Activated CD8-positive, alpha-beta T cell treated with anti-CD3 and anti-CD28 coated beads for 36 hours (primary cell): ENCODE results near the gene GNAI3. TPM values are rescaled to one million over a fixed set of nuclear protein-coding genes. Genes with fewer than 3 reads are reported as not detected.

Experiments used
- ATAC-seq: fragments of 200-7000 bp; cut with Tn5 transposase; one replicate; pipeline ENCODE4 v1.10.0; 2021; ENCODE audit warnings: mild to moderate bottlenecking, moderate library complexity
- CTCF ChIA-PET: fragments of 350-600 bp; sonication (Branson Sonifier 250); formaldehyde crosslinking; loops from one replicate; lab custom pipeline; 2021; ENCODE audit warnings: antibody characterized with exemption; lab: Charles Lee
- POLR2A ChIA-PET: fragments of 350-600 bp; sonication (Branson Sonifier 250); formaldehyde crosslinking; loops from one replicate; lab custom pipeline; 2021; ENCODE audit warnings: antibody characterized with exemption; lab: Charles Lee
- DNase-seq: peaks from one replicate; pipeline ENCODE4 v3.0.0-alpha.2; 2020
- H3K27ac Mint-ChIP-seq: one replicate; pipeline ENCODE4 v1.8.0; 2021; ENCODE audit warnings: mild to moderate bottlenecking, mixed read lengths
- H3K27me3 Mint-ChIP-seq: one replicate; pipeline ENCODE4 v1.8.0; 2021; ENCODE audit warnings: mixed read lengths
- H3K36me3 Mint-ChIP-seq: one replicate; pipeline ENCODE4 v1.8.0; 2021; ENCODE audit warnings: low read depth, mixed read lengths
- H3K4me1 Mint-ChIP-seq: one replicate; pipeline ENCODE4 v1.8.0; 2021; ENCODE audit warnings: low read depth, mixed read lengths
- H3K4me3 Mint-ChIP-seq: one replicate; pipeline ENCODE4 v1.8.0; 2021; ENCODE audit warnings: mild to moderate bottlenecking, moderate library complexity, mixed read lengths
- H3K9me3 Mint-ChIP-seq: one replicate; pipeline ENCODE4 v1.8.0; 2021; ENCODE audit warnings: mixed read lengths
- intact Hi-C: fragments of 100-400 bp; cut with micrococcal nuclease; formaldehyde crosslinking; loops from one replicate; pipeline ENCODE4 v1.10.0; 2022
- total RNA-seq, 2 experiments: library from RNA; stranded (reverse); gene quantifications; one replicate each; pipeline ENCODE4 v1.2.3, GENCODE V29; 2021
- TF ChIP-seq, protein P1 (sequence below): fragments of 200-600 bp; IDR thresholded peaks from one replicate; pipeline ENCODE4 v1.8.0; 2022; ENCODE audit warnings: antibody characterized with exemption, mild to moderate bottlenecking

The GNAI3 gene
- total RNA-seq, 2 experiments from 2014 or later = 7.5 to 7.7 TPM

DNA sequence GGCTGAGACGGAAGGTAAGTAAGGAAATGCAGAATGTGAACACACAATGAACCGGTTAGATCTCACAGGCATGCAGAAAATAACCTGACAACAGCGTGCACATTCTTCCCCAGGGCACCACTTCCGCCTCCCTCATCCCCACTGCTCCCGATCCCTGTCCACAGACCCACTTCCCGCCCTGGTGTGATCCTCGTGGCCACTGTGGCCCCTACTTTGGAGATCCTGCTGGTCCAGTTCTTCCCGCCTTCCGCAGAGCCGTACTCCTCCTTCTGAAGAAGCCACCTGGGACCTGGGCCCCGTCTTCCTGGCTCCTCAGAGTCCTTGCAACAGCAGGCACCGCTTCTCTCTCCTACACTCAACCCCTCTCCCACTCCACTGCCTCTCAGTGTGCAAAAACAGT lies 106.1 kb downstream of the GNAI3 start:
- Mint-ChIP-seq H3K4me1 (peaks cover 6% of the 10 kb centered on the region), H3K27me3 (peaks cover 2% of the 10 kb centered on the region), H3K4me3 (no peak overlapping the region), H3K27ac (no peak overlapping the region), H3K36me3 (no peaks in the 10 kb centered on the region), H3K9me3 (no peaks in the 10 kb centered on the region)
- DNase-seq = no peak
- TF ChIP-seq, protein P1, sequence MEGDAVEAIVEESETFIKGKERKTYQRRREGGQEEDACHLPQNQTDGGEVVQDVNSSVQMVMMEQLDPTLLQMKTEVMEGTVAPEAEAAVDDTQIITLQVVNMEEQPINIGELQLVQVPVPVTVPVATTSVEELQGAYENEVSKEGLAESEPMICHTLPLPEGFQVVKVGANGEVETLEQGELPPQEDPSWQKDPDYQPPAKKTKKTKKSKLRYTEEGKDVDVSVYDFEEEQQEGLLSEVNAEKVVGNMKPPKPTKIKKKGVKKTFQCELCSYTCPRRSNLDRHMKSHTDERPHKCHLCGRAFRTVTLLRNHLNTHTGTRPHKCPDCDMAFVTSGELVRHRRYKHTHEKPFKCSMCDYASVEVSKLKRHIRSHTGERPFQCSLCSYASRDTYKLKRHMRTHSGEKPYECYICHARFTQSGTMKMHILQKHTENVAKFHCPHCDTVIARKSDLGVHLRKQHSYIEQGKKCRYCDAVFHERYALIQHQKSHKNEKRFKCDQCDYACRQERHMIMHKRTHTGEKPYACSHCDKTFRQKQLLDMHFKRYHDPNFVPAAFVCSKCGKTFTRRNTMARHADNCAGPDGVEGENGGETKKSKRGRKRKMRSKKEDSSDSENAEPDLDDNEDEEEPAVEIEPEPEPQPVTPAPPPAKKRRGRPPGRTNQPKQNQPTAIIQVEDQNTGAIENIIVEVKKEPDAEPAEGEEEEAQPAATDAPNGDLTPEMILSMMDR = no peak
- POLR2A ChIA-PET = interaction anchor here (1.0 to 1.2 kb wide), 2 partner anchors 134 to 333 kb away, joined by 3 read pairs; no protein-coding TSS in a partner anchor
- CTCF ChIA-PET = interaction anchor here (1.0 to 8.3 kb wide), 3 partner anchors 16 to 330 kb away, joined by 3 to 155 read pairs (median 10); partner anchors contain the start of gene AHCYL1
- no peak for ATAC-seq
- intact Hi-C loops = no loop called here

DNA sequence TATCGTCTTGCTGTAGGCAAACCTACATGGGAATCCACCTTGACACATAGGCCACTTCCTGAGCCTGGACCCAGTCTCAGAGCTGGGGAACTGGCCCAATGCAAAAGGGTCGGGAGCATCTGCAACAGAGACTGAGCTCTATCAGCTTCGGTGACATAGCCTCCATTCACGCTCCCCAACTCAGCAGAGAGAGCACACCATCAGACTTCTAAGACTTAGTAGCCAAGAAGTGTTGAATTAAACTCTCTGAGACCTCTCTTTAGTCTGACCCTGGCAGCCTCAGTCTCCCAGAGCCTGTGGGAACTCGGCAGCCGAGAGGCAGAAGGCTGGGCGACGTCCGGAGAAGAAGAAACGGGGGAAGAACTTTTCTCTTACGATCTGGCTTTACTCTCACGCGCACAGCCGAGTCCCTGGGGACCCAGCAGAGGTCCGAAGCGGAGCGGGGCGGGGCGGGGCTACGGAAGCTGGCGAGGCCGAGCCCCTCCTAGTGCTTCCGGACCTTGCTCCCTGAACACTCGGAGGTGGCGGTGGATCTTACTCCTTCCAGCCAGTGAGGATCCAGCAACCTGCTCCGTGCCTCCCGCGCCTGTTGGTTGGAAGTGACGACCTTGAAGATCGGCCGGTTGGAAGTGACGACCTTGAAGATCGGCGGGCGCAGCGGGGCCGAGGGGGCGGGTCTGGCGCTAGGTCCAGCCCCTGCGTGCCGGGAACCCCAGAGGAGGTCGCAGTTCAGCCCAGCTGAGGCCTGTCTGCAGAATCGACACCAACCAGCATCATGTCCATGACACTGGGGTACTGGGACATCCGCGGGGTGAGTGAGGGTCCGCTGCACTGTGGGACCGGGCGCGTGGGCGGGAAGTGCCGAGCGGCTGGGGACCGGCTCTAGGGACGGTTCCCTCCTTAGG lies 107.5 kb downstream of the GNAI3 start, which contains the start of gene GSTM4:
Gene GSTM4, plus strand, starts transcription at position 485 of the 905 bp plus-strand sequence. Its CDS starts 291 bp downstream, at position 776.
- ATAC-seq = peak; percentile 94
- peak; percentile 81 for DNase-seq
- ChIA-PET CTCF (interaction anchor here (1.0 to 8.3 kb wide), 7 partner anchors 10 to 328 kb away, joined by 3 to 155 read pairs (median 10); partner anchors contain the start of genes AHCYL1 and GSTM1), POLR2A (interaction anchor here (0.6 to 1.5 kb wide), 4 partner anchors 133 to 1579 kb away, joined by 3 read pairs; no protein-coding TSS in a partner anchor)
- H3K4me3 Mint-ChIP-seq = peak within 1 kb of the TSS; percentile 78
- intact Hi-C loops = no loop called here
- H3K4me1 Mint-ChIP-seq = peaks cover 6% of the 10 kb centered on the region
- TF ChIP-seq, protein P1 = no peak
- H3K27ac Mint-ChIP-seq = peak within 1 kb of the TSS; percentile 83
- H3K9me3 Mint-ChIP-seq = no peaks in the 10 kb centered on the region
- peaks cover 2% of the 10 kb centered on the region for H3K27me3 Mint-ChIP-seq
- H3K36me3 Mint-ChIP-seq = no peaks in the 10 kb centered on the region

DNA sequence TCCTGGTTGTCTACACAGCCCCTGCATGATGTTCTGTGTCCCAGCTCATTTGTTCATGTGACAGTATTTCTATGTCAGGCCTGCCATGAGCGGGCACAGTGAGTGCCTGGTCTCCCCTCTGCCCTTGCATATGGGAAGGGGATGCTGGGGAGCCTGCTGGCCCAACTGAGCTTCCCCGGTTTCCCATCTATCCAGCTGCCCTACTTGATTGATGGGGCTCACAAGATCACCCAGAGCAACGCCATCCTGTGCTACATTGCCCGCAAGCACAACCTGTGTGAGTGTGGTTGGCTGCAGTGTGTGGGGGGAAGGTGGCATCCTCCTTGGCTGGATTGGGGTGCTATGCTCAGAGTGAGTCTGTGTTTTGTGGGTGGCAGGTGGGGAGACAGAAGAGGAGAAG lies 109.0 kb downstream of the GNAI3 start:
- CTCF ChIA-PET = interaction anchor here (1.0 to 2.8 kb wide), 4 partner anchors 14 to 111 kb away, joined by 3 to 26 read pairs (median 3); no protein-coding TSS in a partner anchor
- Mint-ChIP-seq H3K27ac (no peak overlapping the region), H3K4me1 (peaks cover 6% of the 10 kb centered on the region), H3K36me3 (no peaks in the 10 kb centered on the region), H3K9me3 (no peaks in the 10 kb centered on the region), H3K4me3 (no peak overlapping the region), H3K27me3 (peaks cover 1% of the 10 kb centered on the region)
- DNase-seq (no peak), ATAC-seq (no peak)
- intact Hi-C loops = no loop called here
- TF ChIP-seq, protein P1 = no peak
- POLR2A ChIA-PET = no interaction called here

DNA sequence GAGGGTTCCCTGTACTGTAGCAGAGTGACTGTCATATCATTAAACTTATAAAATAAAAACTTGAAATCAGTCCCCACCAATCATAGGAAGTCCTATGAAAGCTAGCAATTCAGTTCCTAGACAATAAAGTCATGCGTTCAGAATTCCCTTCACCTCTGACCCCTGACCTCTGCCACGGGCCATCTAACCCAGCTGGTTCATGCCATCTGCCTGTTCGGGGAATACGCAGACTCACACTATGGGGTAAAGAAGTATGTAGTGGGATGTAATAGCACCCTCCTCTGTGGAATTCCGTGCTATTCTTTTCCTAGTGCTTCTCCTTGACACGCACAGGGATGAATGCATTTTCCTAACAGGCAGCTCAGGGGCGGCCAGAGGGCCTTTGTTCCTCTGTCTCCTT lies 109.6 kb downstream of the GNAI3 start:
- no peak overlapping the region for H3K27ac Mint-ChIP-seq

More for the DNA sequence above, 109.6 kb downstream of the GNAI3 start:
- Mint-ChIP-seq H3K27me3 (no peaks in the 10 kb centered on the region), H3K36me3 (no peaks in the 10 kb centered on the region), H3K4me1 (peaks cover 6% of the 10 kb centered on the region), H3K9me3 (no peaks in the 10 kb centered on the region), H3K4me3 (no peak overlapping the region)
- ATAC-seq = no peak
- no peak for DNase-seq
- ChIA-PET POLR2A (interaction anchor here (1.0 to 1.1 kb wide), 2 partner anchors 10 to 39 kb away, joined by 3 to 4 read pairs; partner anchors contain the start of genes GNAT2 and GSTM2), CTCF (interaction anchor here (0.7 to 2.8 kb wide), 8 partner anchors 13 to 301 kb away, joined by 3 to 26 read pairs (median 3); no protein-coding TSS in a partner anchor)
- TF ChIP-seq, protein P1 = no peak
- intact Hi-C loops = no loop called here
